ENCODE measurements around the gene FOXL2NB. TPM values are rescaled to one million over a fixed set of nuclear protein-coding genes. Genes with fewer than 3 reads are reported as not detected.

The FOXL2NB gene
- total RNA-seq, 1 donor from 2014 or later, result not detected

DNA sequence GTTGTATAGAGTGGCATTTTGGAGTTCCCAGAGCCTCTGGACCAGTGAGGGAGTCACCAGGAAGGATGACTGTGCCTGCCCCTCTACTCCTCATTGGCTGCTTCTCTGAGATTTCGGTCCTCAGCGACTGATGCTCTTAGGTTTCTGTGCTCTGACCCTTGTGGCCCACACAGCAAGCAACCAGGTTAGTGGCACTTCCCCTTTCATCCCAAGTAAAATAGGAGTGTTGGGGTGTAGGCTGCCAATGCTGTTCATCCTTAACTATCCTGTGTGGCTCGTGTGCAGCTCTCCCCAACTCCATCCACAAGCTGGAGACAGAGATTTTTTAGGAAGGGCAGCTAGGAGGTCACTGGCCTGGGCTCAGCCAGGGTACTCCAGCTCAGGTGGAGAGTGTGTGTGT is 37.8 kb downstream of the FOXL2NB start:
- no peak for DNase-seq (ENCODE audit: low spot score, unreplicated experiment)
- no peaks in the 10 kb centered on the region for H3K4me1 Mint-ChIP-seq (ENCODE audit: low read depth)
- H3K9me3 Mint-ChIP-seq (ENCODE audit: low read depth), result no peaks in the 10 kb centered on the region
- TF ChIP-seq, protein P1, sequence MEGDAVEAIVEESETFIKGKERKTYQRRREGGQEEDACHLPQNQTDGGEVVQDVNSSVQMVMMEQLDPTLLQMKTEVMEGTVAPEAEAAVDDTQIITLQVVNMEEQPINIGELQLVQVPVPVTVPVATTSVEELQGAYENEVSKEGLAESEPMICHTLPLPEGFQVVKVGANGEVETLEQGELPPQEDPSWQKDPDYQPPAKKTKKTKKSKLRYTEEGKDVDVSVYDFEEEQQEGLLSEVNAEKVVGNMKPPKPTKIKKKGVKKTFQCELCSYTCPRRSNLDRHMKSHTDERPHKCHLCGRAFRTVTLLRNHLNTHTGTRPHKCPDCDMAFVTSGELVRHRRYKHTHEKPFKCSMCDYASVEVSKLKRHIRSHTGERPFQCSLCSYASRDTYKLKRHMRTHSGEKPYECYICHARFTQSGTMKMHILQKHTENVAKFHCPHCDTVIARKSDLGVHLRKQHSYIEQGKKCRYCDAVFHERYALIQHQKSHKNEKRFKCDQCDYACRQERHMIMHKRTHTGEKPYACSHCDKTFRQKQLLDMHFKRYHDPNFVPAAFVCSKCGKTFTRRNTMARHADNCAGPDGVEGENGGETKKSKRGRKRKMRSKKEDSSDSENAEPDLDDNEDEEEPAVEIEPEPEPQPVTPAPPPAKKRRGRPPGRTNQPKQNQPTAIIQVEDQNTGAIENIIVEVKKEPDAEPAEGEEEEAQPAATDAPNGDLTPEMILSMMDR (IDR thresholded peaks at IDR 0.05; ENCODE audit: unreplicated experiment), result no peak
- no peak overlapping the region for H3K27ac Mint-ChIP-seq
- H3K36me3 Mint-ChIP-seq (ENCODE audit: insufficient read depth), result no peaks in the 10 kb centered on the region
- H3K4me3 Mint-ChIP-seq (ENCODE audit: low read depth), result no peak overlapping the region
- H3K27me3 Mint-ChIP-seq, result peaks cover 40% of the 10 kb centered on the region

DNA sequence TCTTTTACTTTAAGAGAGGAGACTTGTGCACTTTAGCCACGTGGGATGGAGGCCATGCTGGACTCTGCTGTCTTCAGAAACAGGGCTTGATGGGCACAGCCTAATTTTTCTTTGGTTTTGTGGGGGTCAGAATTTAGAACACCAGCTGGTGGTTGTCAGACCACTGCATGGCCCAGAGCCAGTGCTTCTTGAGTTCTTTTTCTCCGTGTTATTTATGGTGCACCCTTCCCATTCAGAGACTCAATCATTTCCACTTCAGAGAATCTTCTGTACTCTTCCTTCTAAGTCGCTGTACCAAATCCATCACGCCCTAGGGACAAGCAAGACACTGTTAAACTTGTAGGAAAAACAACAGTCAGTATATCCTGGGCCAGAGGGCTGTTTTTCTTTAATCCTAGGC is 38.9 kb downstream of the FOXL2NB start:
- no peaks in the 10 kb centered on the region for H3K36me3 Mint-ChIP-seq (ENCODE audit: insufficient read depth)
- no peaks in the 10 kb centered on the region for H3K9me3 Mint-ChIP-seq (ENCODE audit: low read depth)
- H3K27me3 Mint-ChIP-seq, result peaks cover 35% of the 10 kb centered on the region
- no peaks in the 10 kb centered on the region for H3K4me1 Mint-ChIP-seq (ENCODE audit: low read depth)
- no peak overlapping the region for H3K4me3 Mint-ChIP-seq (ENCODE audit: low read depth)
- TF ChIP-seq, protein P1 (IDR thresholded peaks at IDR 0.05; ENCODE audit: unreplicated experiment), result no peak
- H3K27ac Mint-ChIP-seq, result no peak overlapping the region
- DNase-seq (ENCODE audit: low spot score, unreplicated experiment), result no peak

DNA sequence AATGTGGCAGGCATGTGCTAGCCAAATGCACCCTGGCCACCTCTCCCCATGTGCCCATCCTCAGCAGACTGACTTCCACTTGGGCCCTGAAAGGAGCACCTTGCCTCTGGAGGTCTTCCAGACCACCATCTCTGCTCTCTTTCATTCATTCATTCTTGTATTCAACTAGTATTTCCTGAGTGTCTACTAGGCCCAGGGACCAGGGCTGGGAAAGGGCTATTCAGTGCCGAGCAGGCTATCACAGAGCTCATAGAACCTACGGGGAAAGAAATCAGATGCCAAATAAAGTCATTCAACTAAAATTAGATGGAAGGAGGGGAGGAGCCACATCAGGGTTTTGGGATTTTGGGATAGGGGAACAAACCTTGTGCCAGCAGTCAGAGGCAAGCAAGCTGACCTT is 40.2 kb downstream of the FOXL2NB start:
- Mint-ChIP-seq H3K36me3 (ENCODE audit: insufficient read depth) (no peaks in the 10 kb centered on the region), H3K4me1 (ENCODE audit: low read depth) (no peaks in the 10 kb centered on the region), H3K9me3 (ENCODE audit: low read depth) (no peaks in the 10 kb centered on the region), H3K27ac (no peak overlapping the region), H3K27me3 (peaks cover 33% of the 10 kb centered on the region), H3K4me3 (ENCODE audit: low read depth) (no peak overlapping the region)
- TF ChIP-seq, protein P1 (IDR thresholded peaks at IDR 0.05; ENCODE audit: unreplicated experiment), result no peak
- DNase-seq (ENCODE audit: low spot score, unreplicated experiment), result no peak

DNA sequence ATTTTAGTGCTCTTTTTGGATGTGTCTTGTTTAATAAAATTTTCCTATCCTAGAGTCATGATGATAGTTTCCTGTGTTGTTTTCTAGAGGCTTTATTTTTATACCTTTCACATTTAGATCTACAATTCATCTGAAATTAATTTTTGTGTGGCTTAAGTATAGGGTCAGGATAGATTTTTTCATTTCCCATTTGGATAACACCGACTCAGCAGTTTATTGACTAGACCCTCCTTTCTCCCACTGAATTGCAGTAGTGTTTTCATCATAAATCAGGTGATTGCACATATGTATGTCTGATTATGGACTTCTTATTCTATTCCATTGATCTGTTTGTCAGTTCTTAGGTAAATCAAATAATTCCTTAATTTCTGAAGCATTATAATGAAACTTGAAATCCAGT is 48.7 kb downstream of the FOXL2NB start:
- Mint-ChIP-seq H3K36me3 (ENCODE audit: insufficient read depth) (no peaks in the 10 kb centered on the region), H3K27me3 (peaks cover 56% of the 10 kb centered on the region), H3K4me1 (ENCODE audit: low read depth) (no peaks in the 10 kb centered on the region), H3K4me3 (ENCODE audit: low read depth) (no peak overlapping the region), H3K27ac (no peak overlapping the region), H3K9me3 (ENCODE audit: low read depth) (peaks cover 3% of the 10 kb centered on the region)
- DNase-seq (ENCODE audit: low spot score, unreplicated experiment), result no peak
- TF ChIP-seq, protein P1 (IDR thresholded peaks at IDR 0.05; ENCODE audit: unreplicated experiment), result no peak

Other genes with a start within 250 kb of the FOXL2NB start
- gene PIK3CB, start 112.3 kb upstream of the FOXL2NB start, total RNA-seq, result 18.3 and 23.7 TPM in 2 replicates
- gene FOXL2, start 80 bp upstream of the FOXL2NB start, total RNA-seq, result 0.09 and 0.12 TPM in 2 replicates
- not detected in 2 replicates for gene PRR23A, start 59.1 kb downstream of the FOXL2NB start, total RNA-seq
- not detected in 2 replicates for gene PRR23B, start 73.7 kb downstream of the FOXL2NB start, total RNA-seq
- not detected in 2 replicates for gene PRR23C, start 97.7 kb downstream of the FOXL2NB start, total RNA-seq

Measured in progenitor cell of endocrine pancreas (in vitro differentiated cells).